ENCODE data around the gene RFTN1. TPM values are rescaled to one million over a fixed set of nuclear protein-coding genes. Genes with fewer than 3 reads are reported as not detected.

The RFTN1 gene
- total and polyA plus RNA-seq, 2 of the 8 experiments (the other 6 are each of a cell fraction or from before 2014, with no cell fraction given), result 4.6 to 6.7 TPM

- TF ChIP-seq CHD7 (IDR thresholded peaks at IDR 0.05; ENCODE audit: insufficient replicate concordance, low read length), result no peak
- TF ChIP-seq GTF2F1 (IDR thresholded peaks at IDR 0.05; ENCODE audit: borderline replicate concordance, low read depth, low read length), result no peak
- no peak for TF ChIP-seq POLR2AphosphoS5 (IDR thresholded peaks at IDR 0.05; ENCODE audit: low read depth, low read length)
- TF ChIP-seq FOSL1 (IDR thresholded peaks at IDR 0.05; ENCODE audit: insufficient read depth, low read depth, low read length), result no peak
- no peak for TF ChIP-seq RAD21 (IDR thresholded peaks at IDR 0.05 in 1 of 2, conservative IDR thresholded peaks at IDR 0.05 in 1 of 2; ENCODE audit: low read depth in 2 of 2, low read length in 2 of 2)
- TF ChIP-seq EZH2 (IDR thresholded peaks at IDR 0.05; ENCODE audit: low read depth, low read length, severe bottlenecking), result no peak
- no peak for TF ChIP-seq CEBPB (IDR thresholded peaks at IDR 0.05; ENCODE audit: low read depth, low read length)
- no peak for TF ChIP-seq BACH1 (IDR thresholded peaks at IDR 0.05; ENCODE audit: low read length)
- TF ChIP-seq ZNF274 (IDR thresholded peaks at IDR 0.05; ENCODE audit: borderline replicate concordance, extremely low read depth, low read length), result no peak
Measured at GRCh38 chr3:16365491-16366128, 147.9 kb downstream of the RFTN1 start (continued).

All from H1 (cell line).